Muscle of back (tissue), 13 donors: Measurements from ENCODE around the gene SYT5. TPM values are rescaled to one million over a fixed set of nuclear protein-coding genes. Genes with fewer than 3 reads are reported as not detected.
"Not testable (repeated sequence)": the region's sequence is repeated elsewhere in the genome, so short reads cannot be mapped to it uniquely, and the experiment has no call there.

Experiments used
- DNase-seq, 3 donors: peaks; one replicate each; pipeline versions ENCODE4 v3.0.0 to v3.0.0-alpha.2; 2013
- long read RNA-seq, 9 donors: transcript quantifications; one replicate each; lab custom pipeline, GENCODE V29; 2026
- polyA plus RNA-seq, 10 donors: library from polyadenylated mRNA; unstranded; fragments of 120-200 nt; gene quantifications; one replicate each; pipeline ENCODE4 v1.2.1, GENCODE V29; 2013; ENCODE audit not compliant: insufficient read length in 10 of 10

The SYT5 gene
- polyA plus RNA-seq, result under 1 TPM in 6 of 10 donors, not detected in 4; 0.05 to 0.13 (median 0.07) TPM
- long read RNA-seq, donor 1, result 0 reads
- long read RNA-seq, donor 2, result 0 reads
- long read RNA-seq, donor 3, result 0 reads
- long read RNA-seq, donor 4, result 0 reads
- long read RNA-seq, donor 5, result 0 reads
- long read RNA-seq, donor 6, result 0 reads
- long read RNA-seq, donor 7, result 0 reads
- long read RNA-seq, donor 8, result 0 reads
- long read RNA-seq, donor 9, result 0 reads

GRCh38 chr19:55179606-55180484 is at the start of gene SYT5:
Gene SYT5, minus strand, starts transcription at chr19:55180289. Its CDS starts 1,248 bp downstream, at chr19:55179041.
- peak in 2 of 3 donors; percentile 45 to 60 for DNase-seq

DNA sequence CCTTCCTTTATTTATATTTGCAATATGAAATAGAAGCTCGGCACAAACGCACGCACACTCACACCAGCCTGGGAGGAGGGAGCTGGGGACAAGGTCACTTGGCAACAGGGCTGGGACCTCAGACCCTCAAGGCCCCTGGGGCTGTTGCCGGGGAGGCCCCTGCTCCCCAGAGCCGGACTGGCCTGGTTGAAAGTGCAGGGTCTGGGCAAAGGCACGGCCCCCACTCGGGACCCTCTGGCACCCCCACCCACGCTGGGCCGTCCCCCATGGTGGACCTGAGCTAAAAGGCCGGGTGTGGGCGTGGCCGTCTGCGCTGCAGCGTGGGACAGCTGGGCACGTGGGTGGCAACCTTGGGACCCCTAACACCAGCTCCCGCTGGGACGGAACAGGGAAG is 49.7 kb upstream of the SYT5 start:
- no peak for DNase-seq

DNA sequence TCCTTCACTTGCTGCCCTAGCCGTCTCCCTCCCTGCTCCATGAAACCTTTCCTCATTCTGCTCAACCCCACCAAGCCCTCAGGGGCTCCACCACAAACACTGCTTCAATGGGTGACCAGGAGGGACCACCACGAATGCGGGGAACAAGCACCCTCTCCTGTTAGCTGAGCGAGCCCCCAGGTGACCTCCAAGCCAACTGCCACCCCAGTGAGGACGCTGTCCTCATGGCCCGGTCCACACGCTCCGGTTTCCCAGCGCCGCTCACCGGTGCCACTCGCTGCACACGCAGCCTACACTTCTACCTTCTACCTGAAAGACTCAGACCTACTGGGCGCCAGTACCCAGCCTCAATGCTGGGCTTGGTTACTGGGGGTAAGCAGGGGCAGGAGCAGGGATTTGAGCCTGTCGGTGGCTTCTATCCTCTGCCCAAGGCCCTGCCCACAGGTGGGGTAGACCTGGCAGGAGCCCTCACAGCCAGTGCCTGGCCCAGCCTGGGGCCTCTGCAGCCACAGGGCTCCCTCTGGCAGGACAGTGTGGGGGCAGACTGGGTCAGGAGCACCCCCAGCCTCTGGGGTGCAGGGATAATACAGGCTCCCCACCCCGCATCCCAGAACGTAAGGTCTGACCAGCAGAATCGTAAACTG is 49.2 kb upstream of the SYT5 start:
- DNase-seq, result no peak

GRCh38 chr19:55228403-55229031 is 48.4 kb upstream of the SYT5 start, which contains the start of gene TMEM86B:
Gene TMEM86B, minus strand, starts transcription at chr19:55228763. Its CDS starts 22 bp downstream, at chr19:55228741.
- no peak for DNase-seq

- no peak for DNase-seq
Observed at GRCh38 chr19:55228015-55228391, 47.9 kb upstream of the SYT5 start.

DNA sequence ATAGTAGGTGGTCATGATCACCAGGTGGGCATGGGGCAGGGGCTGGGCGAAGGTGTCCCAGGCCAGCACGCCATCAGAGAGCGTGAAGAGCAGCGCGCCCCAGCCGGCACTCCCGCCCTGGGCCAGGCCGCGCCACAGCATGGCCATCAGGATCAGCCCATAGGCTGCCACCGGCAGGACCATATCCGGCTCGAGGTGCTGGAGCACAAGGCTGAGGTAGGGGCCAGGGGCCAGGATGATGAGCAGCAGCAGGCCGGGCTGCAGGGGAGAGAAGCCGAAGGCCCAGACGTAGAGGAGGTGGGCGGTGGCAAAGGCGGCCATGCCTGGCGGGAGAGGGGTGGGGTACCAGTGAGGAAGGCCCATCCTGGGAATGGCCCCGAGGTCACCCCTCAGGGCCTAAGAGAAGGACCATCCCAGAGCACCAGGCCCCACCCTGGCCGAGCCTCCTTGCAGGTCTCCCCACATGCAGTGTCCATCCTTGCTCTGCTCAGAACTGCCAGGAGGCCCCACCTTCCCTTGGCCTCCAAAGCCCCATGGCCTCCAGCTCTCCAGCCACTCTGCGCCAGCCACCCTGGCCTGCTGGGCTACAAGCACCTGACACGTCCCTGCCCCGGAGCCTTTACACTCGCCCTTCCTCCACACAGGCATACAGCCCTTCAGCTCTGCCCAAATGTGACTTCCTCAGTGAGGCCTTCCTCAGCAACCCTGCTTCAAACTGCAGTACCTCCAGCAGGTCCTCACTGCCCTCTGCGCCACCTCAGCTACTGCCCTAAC is 47.3 kb upstream of the SYT5 start:
- DNase-seq, result no peak

- DNase-seq, result no peak
Observed at GRCh38 chr19:55226788-55227187, 46.7 kb upstream of the SYT5 start.

GRCh38 chr19:55226273-55226672 is 46.2 kb upstream of the SYT5 start:
- DNase-seq, result no peak

- DNase-seq, result no peak
Observed at GRCh38 chr19:55225415-55225958, 45.4 kb upstream of the SYT5 start.

DNA sequence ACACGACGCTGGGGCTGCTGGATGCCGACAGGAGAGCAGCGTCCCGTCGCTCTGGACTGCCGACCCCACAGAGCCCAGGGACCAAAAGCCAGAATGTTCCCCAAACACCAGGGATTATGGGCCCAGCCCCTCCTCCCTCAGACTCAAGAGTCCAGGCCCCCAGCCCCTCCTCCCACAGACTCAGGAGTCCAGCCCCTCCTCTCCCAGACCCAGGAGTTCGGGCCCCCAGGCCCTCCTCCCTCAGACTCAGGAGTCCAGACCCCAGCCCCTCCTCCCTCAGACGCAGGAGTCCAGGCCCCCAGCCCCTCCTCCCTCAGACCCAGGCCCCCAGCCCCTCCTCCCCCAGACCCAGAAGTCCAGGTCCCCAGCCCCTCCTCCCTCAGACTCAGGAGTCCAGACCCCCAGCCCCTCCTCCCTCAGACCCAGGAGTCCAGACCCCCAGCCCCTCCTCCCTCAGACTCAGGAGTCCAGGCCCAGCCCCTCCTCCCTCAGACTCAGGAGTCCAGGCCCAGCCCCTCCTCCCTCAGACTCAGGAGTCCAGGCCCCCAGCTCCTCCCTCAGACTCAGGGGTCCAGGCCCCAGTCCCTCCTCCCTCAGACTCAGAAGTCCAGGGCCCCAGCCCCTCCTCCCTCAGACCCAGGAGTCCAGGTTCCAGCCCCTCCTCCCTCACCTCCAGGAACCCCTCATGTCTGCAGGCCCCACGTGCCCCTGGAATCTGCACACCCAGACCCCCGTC is 44.8 kb upstream of the SYT5 start:
- not testable (repeated sequence) for DNase-seq

- DNase-seq, result no peak
Observed at GRCh38 chr19:55224038-55224665, 44.1 kb upstream of the SYT5 start.

DNA sequence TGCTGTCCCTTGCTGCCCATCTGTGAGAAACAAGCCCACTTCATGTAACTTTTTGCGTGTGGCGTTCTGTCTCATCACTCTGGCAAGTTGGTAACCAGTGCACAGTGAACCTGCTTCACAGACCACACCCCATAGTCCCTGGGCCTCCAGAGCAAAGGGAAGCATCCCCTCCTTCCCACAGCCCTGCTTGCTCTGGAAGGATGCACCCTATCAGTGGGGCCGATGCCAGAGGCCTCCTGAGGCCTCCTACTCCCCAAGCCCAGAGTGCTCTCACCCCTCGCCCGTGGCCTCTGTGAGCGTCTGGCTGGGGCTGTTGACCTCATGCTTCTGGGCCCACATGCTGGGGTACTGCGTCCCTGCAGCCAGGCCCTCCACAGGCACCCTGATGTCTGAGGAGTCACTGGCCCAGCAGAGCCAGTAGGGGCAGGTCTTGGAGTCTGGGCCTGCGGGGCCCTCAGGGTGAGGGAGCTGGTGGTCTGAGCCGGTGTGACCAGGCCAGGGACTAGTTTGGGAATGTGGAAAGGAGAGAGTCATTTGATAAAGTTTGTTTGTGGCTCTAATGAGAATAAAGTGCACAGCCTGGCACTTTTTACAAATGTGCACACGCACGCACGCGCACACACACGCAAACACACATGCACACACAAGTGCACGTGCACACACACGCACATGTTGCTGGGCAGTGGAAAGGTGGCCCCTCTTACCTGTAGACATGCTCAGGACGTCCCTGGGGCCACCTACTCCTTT is 43.4 kb upstream of the SYT5 start:
- DNase-seq, result no peak

- DNase-seq, result no peak
Observed at GRCh38 chr19:55220525-55220924, 40.4 kb upstream of the SYT5 start.

- peak; percentile 81 to 97 (median 90) for DNase-seq
Observed at GRCh38 chr19:55216461-55217198, 36.5 kb upstream of the SYT5 start.

- DNase-seq, result no peak
Observed at GRCh38 chr19:55213547-55213946, 33.5 kb upstream of the SYT5 start.

- no peak for DNase-seq
Observed at GRCh38 chr19:55212447-55212846, 32.4 kb upstream of the SYT5 start.

DNA sequence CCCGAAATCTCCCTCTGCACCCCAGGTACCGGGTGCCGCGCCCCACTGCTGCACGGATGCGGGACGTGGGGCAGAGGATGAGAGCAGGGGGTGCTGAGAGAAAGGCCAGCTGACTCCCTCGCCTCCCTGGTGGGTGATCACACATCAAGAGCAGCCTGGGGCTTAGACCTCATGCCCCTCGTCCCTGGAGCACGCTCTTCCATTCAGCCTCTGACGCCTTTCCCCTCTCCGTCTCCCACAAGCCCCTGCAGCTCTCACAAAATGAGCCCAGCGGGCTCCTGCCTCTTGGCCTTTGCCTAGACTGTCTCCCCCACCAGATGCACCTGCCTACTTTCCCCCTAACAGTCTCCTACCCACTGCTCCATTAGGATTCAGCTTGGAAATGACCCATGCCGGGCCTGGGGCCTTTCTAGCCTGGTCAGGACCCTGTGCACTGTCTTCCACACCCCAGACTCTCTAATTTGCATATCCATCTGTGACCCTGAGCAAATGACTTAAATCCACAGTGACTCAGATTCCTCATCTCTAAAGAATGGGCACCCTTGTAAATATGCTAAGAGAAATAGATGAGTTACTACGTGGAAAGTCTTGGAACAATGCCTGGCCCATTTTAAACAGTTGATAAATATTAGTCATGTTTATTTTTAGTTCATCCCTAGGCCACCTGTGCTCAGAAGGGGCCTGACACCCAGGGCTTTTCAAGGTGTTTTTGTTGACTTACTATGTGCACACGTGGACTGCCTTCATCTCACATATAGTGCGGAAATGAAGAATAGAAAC is 29.8 kb upstream of the SYT5 start:
- peak in 1 of 3 donors; percentile 83 for DNase-seq
